SK-N-DZ (cell line): ENCODE results near the gene SLC25A26.

Experiments used
- DNase-seq: peaks from one replicate; pipeline ENCODE4 v3.0.0-alpha.2; 2015; ENCODE audit warnings: low spot score

SLC25A26 gene

GRCh38 chr3:66394753-66395249, 174.0 kb downstream of the SLC25A26 start:
- DNase-seq, result no peak

GRCh38 chr3:66395635-66396034, 174.8 kb downstream of the SLC25A26 start:
- no peak for DNase-seq

DNA sequence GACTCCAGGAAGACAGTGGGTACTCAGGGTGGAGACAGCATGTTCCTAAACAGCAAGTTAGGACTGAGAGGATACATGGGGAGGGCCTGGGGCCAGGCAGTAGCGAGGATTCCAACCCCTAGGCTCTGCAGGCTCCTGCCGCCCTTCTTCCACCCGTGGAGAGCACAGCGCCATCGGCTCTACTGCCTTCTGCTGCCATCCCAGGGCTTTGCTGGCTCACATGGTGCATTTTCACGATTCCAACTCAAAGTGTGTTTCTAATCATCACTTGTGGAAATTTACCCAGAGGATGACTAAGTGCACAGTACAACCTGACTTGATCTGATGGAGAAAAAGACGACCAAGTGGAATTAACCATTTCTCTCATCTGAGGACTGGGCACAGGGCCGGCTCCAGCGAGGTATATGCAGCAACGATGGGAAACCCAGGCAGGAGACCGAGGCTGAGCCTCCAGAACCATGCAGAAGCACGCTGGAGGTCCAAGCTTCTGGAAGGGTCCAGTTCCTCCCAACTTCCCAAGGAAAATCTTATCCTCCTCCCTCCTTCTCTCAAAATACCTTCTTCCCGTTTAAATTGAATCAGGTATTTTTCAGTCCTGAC, 175.5 kb downstream of the SLC25A26 start:
- no peak for DNase-seq

DNA sequence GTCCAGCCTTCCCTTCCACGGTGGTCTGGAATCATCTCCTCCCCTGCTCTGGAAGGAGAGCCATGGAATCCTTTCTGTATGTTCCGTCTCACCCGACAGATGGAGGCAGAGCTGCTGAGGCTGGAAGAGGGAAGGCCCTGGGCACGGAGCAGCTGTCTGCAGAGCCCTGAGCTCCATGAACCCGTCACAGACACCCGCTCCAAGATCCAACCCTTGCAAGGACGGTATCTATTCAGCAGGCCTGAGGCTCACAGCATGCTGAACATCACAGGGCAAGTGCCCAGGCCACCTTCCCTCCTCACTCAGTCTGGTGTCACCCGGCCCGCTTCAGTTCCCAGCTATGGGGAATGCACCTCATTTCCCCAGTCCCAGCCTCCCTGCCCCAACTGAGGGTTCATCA, 176.1 kb downstream of the SLC25A26 start:
- DNase-seq, result no peak

- no peak for DNase-seq
These were observed 176.9 kb downstream of the SLC25A26 start for GRCh38 chr3:66397745-66398144.

DNA sequence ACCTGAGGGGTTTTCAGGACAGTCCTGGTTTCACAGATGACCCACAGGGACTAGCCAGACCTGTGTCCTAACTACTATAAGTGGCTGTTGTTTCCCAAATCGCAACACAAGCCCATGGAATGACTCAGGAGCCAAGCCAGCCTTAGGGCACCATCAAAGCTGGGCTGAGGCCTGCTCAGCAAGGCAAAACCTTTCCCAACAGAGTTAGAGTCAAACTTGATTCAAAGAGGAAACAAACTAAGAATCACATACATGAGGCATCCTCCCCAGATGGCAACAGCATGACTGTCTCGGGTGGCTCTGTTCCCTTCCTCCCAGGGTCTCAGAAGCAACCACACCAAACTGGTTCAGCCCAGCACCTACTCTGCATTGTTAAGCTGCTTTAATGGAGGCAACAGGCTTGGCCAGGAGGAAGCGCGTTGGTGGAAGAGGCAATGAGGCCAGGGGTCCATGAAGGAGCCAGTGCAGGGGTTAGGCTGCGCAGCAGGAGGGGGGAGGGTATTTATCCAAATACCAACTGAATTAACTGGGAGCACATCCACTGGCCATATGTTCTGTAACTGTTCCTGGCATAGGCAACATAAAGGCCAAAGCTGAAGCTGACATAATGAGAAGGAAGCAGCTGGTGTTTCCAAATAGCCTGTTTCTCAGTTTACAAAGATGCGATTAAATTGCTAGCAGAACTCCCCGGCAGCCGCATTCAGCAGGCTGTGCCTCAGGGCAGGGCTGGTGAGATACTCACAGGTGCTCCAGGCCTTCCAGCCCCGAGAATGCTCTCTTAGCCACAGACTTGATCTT, 177.6 kb downstream of the SLC25A26 start:
- DNase-seq, result no peak

DNA sequence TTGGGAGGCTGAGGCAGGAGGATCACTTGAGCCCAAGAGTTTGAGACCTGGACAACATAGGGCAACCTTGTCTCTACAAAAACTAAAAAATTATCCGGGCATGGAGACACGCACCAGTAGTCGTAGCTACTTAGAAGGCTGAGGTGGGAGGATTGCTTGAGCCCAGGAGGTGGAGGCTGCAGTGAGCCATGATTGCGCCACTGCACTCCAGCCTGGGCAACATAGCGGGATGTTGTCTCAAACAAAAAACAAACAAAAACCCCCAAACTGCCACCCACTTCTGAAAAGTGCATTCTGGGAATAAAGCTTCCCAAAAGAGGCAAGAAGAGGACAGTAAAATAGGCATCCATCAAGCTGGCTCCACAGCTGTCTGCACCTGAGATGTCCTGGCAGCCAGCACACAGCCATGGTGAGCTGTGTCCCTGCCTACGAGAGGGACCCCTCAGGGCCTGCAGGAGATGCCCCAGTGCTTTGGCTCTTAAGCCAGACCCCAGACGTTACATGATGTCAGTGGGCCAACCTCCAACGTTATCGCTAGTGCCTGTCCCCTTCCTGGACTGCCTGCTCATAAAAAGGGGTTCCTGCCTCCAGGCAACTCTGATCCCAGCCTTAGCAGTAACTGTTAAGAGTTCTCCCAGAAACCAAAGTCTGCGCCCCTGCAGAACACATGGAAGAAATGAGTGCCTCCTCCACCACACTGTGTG, 178.9 kb downstream of the SLC25A26 start:
- DNase-seq, result no peak

DNA sequence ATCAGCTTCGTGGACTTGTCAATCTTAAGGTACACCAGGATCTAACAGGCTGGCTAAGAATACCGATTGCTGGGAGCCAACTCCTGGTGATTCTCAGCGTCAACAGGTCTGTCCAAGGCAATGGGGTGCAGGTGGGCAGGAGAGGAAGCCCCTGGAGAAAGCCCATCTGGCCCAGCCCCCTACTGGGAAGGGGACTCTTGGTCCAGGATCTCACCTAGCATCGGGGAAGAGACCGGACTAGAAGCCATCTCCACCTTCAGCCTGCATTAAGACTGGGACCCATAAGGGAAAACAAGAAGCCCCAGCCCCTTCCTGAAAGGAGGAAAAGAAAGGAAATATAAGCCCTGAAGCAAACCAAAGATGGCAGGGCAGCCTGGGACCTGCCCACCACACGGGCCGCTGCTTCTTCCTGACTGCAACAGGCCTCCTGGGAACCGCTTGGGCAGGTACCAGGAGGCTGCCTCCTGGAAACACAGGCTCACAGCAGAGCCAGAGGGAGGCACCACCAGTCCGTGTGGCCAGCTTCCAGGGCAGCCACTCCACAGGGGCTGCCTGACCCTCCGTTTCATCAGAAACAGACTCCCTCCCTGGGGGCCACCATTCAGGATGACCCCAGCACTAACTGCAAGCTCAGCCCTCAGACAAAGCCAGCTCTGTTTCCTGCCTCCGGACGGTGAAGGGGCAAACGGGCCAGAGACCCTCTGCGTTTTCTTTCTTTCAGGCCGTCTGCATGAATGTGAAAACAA, 179.8 kb downstream of the SLC25A26 start:
- no peak for DNase-seq

DNA sequence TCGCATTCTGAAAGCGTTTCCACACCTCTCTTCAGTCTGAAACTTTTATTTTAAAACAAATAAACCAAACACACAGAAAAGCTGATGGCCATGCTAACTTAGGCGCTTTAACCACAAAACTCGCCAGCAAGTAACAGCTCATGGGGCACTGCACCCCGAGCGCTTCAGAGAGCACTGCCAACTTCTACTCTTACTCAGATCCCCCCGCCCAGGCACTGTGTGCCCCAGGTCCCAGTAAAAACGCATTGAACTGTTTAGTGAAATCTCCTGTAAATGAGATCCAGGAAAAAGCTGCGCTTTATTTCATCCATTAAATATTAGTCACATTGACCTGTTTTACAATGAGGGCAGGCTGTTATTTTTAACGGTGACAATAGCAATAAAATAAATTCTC, 180.4 kb downstream of the SLC25A26 start:
- no peak for DNase-seq

- no peak for DNase-seq
These were observed 181.1 kb downstream of the SLC25A26 start for GRCh38 chr3:66401675-66402491.

DNA sequence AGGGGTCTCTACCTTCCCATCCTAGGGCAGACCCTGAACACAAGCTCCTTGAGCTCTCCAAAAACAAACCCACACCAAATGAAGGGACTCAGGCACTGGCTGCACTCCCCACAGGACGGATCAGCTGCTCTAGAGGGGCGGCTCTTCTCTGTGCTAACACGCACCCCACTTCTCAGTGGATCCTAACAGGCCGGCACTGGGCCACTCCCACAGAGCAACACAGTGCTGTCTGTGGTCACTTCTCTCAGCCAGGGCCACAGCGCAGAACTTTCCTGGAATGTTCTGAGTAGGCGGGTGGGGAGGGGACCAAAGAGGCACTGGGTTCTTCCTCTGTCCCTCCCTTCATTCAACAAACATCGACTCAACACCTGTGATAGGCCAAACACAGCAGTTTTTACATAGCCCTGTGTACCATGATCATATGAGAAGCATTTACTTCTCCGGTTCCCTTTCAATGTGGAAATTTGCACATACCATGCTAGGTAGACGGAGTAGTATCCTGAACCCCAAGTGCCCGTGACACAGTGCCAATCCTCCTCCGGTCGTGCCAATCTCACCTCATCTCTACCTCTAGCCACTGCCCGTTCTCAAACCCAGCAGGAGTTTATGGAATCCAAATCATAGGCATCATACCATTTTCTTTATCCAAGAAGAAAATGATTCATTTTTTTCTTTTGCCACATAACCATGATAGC, 181.9 kb downstream of the SLC25A26 start:
- no peak for DNase-seq

DNA sequence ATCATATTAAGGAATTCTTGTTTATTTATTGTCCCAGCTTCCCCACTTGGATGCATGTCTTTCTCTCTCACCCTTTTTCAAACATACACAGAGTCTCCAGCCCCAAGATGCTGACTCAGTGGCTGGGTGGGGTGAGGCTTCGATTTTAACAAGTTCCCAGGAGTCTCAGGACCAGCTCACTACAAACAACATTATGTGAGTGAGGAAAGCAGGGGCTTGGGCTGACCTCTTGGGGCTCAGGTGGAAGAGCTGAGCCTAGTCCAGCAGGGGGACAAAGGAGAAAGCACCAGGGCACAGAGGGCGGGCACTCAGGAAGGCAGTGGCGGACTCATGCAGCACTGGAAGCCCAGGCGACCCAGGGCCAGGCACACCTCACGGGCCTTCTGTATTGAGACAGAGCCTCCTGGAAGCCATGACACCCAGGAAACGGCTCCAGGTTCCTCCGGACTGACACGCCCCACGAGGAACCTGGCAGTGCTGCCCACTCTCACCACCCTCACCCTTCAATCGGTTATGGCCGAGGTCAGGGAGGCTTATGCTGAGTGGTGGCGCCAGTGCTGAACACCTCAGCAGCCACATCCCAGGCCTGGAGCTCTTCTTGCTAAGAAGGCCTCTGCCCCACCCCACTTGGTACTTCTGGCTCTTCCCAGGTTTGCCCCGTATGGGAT, 182.7 kb downstream of the SLC25A26 start:
- DNase-seq, result no peak

GRCh38 chr3:66404197-66404596, 183.4 kb downstream of the SLC25A26 start:
- DNase-seq, result no peak

DNA sequence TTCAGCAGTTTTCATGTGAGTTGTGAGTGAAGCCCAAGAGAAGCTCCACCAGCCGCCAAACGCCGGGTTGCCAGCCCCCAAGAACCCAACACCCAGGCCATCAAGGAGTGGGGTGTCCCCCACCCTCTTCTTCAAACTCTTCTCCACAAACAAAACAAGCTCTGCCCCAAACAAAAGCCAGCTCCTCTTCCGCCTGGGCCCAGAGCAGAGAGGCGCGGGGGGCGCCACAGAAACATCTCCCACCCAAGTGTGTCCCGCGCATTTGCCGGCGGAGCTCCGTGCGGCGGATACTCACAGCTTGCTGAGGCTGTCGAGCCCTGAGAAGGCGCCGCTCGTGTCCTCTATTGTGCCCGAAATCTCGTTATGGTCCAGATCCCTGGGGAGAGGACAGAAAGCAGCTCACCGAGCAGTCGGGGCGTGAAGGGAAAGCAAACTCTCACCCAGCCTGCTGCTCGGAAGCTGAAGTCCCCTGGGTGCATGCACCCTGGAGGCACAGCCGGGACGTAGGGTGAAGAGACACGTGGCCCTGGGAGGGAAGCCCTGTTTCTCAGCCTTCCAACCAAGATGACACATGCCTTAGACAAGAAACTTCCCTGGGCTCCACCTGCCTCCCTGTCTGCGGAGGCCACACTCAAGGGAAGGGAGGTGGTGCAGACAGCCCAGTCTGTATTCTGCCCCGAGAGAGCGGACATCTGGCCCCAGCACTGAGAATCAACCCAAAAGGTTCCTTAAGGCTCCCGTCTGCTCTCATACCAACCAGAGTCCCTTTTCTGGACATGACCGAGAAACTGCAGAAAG, 184.3 kb downstream of the SLC25A26 start:
- no peak for DNase-seq

GRCh38 chr3:66405701-66406091, 184.9 kb downstream of the SLC25A26 start:
- no peak for DNase-seq

DNA sequence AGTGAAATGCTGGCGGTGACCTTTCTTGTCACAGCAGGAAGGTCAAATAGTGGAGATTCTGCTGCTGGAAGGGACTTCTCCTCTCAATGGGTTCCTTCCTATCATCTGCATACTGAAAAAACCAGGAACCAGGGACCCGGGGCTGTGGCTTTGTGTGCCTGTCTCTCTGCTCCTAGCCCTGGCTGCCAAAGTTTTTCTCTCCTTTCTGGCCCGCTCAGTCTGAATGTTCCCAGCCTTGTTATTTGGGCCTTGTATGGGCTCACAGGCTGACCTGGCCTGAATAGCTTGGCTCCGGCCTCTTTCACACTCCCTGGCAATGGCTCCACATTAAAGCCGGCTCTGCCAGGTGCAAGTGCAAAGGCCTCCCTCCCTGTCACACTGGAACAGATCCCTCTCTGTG, 185.4 kb downstream of the SLC25A26 start:
- no peak for DNase-seq

GRCh38 chr3:66406831-66407610, 186.2 kb downstream of the SLC25A26 start:
- no peak for DNase-seq

GRCh38 chr3:66407611-66408218, 186.9 kb downstream of the SLC25A26 start:
- peak; percentile 58 for DNase-seq
